ENCODE results near the gene ZNF397.

The ZNF397 gene

GRCh38 chr18:35303610-35304009, 62.8 kb downstream of the ZNF397 start:
- no peak for DNase-seq

GRCh38 chr18:35306588-35307250, 65.9 kb downstream of the ZNF397 start:
- DNase-seq: no peak
